GM12878 (cell line): ENCODE results near the gene PPP1R14B. TPM values are rescaled to one million over a fixed set of nuclear protein-coding genes. Genes with fewer than 3 reads are reported as not detected.

Experiments
- DPF2 ChIP-seq: fragments of 450-650 bp; IDR thresholded peaks from 2 replicates; pipeline ENCODE4 v1.6.1; 2017; ENCODE audit warnings: mild to moderate bottlenecking
- GATAD2B ChIP-seq: fragments of 450-650 bp; conservative IDR thresholded peaks from 2 replicates; pipeline ENCODE4 v1.6.1; 2017; ENCODE audit warnings: low read depth, mild to moderate bottlenecking, moderate library complexity
- HDGF ChIP-seq: fragments of 450-650 bp; IDR thresholded peaks from 2 replicates; pipeline ENCODE4 v1.6.1; 2016; ENCODE audit warnings: antibody characterized with exemption
- IKZF1 ChIP-seq: fragments of 450-650 bp; conservative IDR thresholded peaks from 2 replicates; pipeline ENCODE4 v1.6.1; 2017; ENCODE audit warnings: antibody characterized with exemption, mild to moderate bottlenecking
- POLR2AphosphoS5 ChIP-seq: IDR thresholded peaks from 2 replicates; pipeline ENCODE4 v1.6.1; 2011; ENCODE audit warnings: mild to moderate bottlenecking, low read length, inconsistent platforms
- polyA plus RNA-seq, 11 experiments: library from polyadenylated mRNA; depleted of rRNA in 4 of 11; unstranded in 6 of 11; stranded (reverse) in 5 of 11; fragments of >200 nt; fragmentation: Nextera tagmentation in 4 of 11; fragmentation: Illumina TruSeq in 1 of 11; extraction: Ambion mirVana in 4 of 11; extraction: Trizol in 1 of 11; gene quantifications; 1 replicate in 1 of 11; 2 replicates in 10 of 11; pipeline versions ENCODE4 v1.2.1 to v1.2.3, GENCODE V29; 2011 to 2016; ENCODE audit warnings: inconsistent platforms in 2 of 11, missing spikeins in 2 of 11, low read depth in 1 of 11
- total RNA-seq, 4 experiments: library from RNA; depleted of rRNA in 3 of 4; stranded (reverse); fragments of >200 nt in 3 of 4; fragmentation: Illumina TruSeq in 1 of 4; extraction: Trizol in 1 of 4; gene quantifications; 2 replicates each; pipeline versions ENCODE4 v1.2.1 to v1.2.3, GENCODE V29; 2013 to 2021
- TF ChIP-seq, protein P1 (sequence below): fragments of 450-650 bp; IDR thresholded peaks from 2 replicates; pipeline ENCODE4 v1.6.1; 2016; ENCODE audit warnings: mild to moderate bottlenecking, moderate library complexity, borderline replicate concordance
- TF ChIP-seq, protein P2 (sequence below): IDR thresholded peaks from 2 replicates; pipeline ENCODE4 v1.6.1; 2012; ENCODE audit warnings: improper control_type of control experiment, low read depth, low read length; ENCODE audit not compliant: insufficient replicate concordance

The PPP1R14B gene
- total and polyA plus RNA-seq, 10 of the 15 experiments (the other 5 are each of a cell fraction or from before 2014, with no cell fraction given) = 8.4 to 283 (median 124) TPM

DNA sequence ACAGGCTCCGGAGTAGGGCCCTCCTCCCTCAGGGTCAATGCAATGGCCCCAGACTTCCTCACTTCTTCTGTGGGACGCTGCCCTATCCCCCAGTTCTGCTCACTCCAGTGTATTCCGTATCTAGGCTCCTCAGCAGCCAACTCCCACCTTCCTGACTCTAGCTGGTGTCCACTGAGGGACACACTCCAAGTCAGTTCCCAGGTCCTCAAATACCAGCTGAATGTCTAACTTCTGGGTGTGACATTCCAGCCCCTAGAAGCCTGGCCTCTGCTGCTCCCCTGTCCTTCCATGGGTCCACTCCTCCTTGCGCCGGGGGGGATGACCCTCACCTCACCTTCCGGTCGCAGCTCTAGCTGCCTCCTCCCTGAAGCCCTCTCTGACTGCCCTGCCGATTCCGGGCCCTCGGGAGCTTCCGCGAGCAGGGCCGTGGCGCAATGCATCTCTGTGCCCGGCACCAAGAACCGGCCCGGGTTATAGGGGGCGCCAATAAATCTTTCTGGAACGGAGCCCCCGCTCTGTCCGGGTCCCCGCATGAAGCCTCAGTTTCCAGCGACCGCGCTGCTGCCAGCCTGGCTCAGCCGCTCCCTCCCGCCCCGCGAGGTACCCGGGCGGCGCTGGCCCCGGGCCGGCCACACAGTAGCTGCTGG lies 22.3 kb upstream of the PPP1R14B start (continued):
- TF ChIP-seq, protein P1, sequence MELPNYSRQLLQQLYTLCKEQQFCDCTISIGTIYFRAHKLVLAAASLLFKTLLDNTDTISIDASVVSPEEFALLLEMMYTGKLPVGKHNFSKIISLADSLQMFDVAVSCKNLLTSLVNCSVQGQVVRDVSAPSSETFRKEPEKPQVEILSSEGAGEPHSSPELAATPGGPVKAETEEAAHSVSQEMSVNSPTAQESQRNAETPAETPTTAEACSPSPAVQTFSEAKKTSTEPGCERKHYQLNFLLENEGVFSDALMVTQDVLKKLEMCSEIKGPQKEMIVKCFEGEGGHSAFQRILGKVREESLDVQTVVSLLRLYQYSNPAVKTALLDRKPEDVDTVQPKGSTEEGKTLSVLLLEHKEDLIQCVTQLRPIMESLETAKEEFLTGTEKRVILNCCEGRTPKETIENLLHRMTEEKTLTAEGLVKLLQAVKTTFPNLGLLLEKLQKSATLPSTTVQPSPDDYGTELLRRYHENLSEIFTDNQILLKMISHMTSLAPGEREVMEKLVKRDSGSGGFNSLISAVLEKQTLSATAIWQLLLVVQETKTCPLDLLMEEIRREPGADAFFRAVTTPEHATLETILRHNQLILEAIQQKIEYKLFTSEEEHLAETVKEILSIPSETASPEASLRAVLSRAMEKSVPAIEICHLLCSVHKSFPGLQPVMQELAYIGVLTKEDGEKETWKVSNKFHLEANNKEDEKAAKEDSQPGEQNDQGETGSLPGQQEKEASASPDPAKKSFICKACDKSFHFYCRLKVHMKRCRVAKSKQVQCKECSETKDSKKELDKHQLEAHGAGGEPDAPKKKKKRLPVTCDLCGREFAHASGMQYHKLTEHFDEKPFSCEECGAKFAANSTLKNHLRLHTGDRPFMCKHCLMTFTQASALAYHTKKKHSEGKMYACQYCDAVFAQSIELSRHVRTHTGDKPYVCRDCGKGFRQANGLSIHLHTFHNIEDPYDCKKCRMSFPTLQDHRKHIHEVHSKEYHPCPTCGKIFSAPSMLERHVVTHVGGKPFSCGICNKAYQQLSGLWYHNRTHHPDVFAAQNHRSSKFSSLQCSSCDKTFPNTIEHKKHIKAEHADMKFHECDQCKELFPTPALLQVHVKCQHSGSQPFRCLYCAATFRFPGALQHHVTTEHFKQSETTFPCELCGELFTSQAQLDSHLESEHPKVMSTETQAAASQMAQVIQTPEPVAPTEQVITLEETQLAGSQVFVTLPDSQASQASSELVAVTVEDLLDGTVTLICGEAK = peak; percentile 46; the same call in 1 of the 2 replicates
- TF ChIP-seq HDGF (peak; percentile 70), DPF2 (0 out of 2 replicates have a peak, but pooled peaks have one; percentile 50), GATAD2B (peak; percentile 32), IKZF1 (peak; percentile 11; the same call in 1 of the 2 replicates), POLR2AphosphoS5 (no peak)
- TF ChIP-seq, protein P2, sequence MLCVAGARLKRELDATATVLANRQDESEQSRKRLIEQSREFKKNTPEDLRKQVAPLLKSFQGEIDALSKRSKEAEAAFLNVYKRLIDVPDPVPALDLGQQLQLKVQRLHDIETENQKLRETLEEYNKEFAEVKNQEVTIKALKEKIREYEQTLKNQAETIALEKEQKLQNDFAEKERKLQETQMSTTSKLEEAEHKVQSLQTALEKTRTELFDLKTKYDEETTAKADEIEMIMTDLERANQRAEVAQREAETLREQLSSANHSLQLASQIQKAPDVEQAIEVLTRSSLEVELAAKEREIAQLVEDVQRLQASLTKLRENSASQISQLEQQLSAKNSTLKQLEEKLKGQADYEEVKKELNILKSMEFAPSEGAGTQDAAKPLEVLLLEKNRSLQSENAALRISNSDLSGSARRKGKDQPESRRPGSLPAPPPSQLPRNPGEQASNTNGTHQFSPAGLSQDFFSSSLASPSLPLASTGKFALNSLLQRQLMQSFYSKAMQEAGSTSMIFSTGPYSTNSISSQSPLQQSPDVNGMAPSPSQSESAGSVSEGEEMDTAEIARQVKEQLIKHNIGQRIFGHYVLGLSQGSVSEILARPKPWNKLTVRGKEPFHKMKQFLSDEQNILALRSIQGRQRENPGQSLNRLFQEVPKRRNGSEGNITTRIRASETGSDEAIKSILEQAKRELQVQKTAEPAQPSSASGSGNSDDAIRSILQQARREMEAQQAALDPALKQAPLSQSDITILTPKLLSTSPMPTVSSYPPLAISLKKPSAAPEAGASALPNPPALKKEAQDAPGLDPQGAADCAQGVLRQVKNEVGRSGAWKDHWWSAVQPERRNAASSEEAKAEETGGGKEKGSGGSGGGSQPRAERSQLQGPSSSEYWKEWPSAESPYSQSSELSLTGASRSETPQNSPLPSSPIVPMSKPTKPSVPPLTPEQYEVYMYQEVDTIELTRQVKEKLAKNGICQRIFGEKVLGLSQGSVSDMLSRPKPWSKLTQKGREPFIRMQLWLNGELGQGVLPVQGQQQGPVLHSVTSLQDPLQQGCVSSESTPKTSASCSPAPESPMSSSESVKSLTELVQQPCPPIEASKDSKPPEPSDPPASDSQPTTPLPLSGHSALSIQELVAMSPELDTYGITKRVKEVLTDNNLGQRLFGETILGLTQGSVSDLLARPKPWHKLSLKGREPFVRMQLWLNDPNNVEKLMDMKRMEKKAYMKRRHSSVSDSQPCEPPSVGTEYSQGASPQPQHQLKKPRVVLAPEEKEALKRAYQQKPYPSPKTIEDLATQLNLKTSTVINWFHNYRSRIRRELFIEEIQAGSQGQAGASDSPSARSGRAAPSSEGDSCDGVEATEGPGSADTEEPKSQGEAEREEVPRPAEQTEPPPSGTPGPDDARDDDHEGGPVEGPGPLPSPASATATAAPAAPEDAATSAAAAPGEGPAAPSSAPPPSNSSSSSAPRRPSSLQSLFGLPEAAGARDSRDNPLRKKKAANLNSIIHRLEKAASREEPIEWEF = no peak
